Thyroid gland (tissue), 4 donors: ENCODE data around the gene TTC31. TPM values are rescaled to one million over a fixed set of nuclear protein-coding genes. Genes with fewer than 3 reads are reported as not detected.

Experiments used
- DNase-seq, 2 donors: peaks; one replicate each; pipeline ENCODE4 v3.0.0-alpha.2; 2019
- H3K27ac ChIP-seq, 3 donors: fragments of 200-600 bp; sonication (generic); 1 replicate in 2 of 3; 2 replicates in 1 of 3; pipeline ENCODE4 v1.5.1; 2016 to 2019; ENCODE audit warnings: mild to moderate bottlenecking in 1 of 3, moderate library complexity in 1 of 3
- H3K27me3 ChIP-seq: fragments of 200-600 bp; sonication (generic); one replicate; pipeline ENCODE4 v1.5.1; 2019
- H3K36me3 ChIP-seq, 2 donors: fragments of 200-600 bp; sonication (generic); one replicate each; pipeline ENCODE4 v1.5.1; 2016 to 2019
- H3K4me1 ChIP-seq, 2 donors: fragments of 200-600 bp; sonication (generic); one replicate each; pipeline ENCODE4 v1.5.1; 2017 to 2019
- H3K4me3 ChIP-seq, 3 donors: fragments of 200-600 bp; sonication (generic); replicated peaks in 1 of 3; 1 replicate in 2 of 3; 2 replicates in 1 of 3; pipeline ENCODE4 v1.5.1; 2016; ENCODE audit warnings: mild to moderate bottlenecking in 1 of 3
- H3K9me3 ChIP-seq: fragments of 200-600 bp; sonication (generic); one replicate; pipeline ENCODE4 v1.5.1; 2017
- POLR2A ChIP-seq, 2 donors: fragments of 450-650 bp; IDR thresholded peaks; one replicate each; pipeline ENCODE4 v1.6.1; 2017; ENCODE audit warnings: antibody characterized with exemption in 2 of 2, mild to moderate bottlenecking in 2 of 2, moderate library complexity in 1 of 2
- WGBS, 2 donors: methylation state at CpG; one replicate each; pipeline ENCODE4 v1.1.5; 2017; 5-methylcytosine and 5-hydroxymethylcytosine counted together
- intact Hi-C: fragments of 100-400 bp; cut with DNase I; formaldehyde crosslinking; loops from one replicate; pipeline ENCODE4 v1.15.1; 2023
- total RNA-seq, 4 donors: library from RNA; depleted of rRNA; stranded (reverse); fragments of >200 nt; gene quantifications; one replicate each; pipeline ENCODE4 v1.2.3, GENCODE V29; 2016
- TF ChIP-seq, protein P1 (sequence below), 6 experiments: fragments of 200-600 bp in 3 of 6; fragments of 450-650 bp in 3 of 6; sonication (generic) in 3 of 6; IDR thresholded peaks; one replicate each; pipeline ENCODE4 v1.5.1; 2016 to 2019; ENCODE audit warnings: antibody characterized with exemption in 6 of 6, mild to moderate bottlenecking in 2 of 6, inconsistent platforms in 1 of 6, moderate library complexity in 1 of 6

TTC31 gene
- total RNA-seq, 4 donors from 2014 or later, result 18.9 to 38.0 (median 22.4) TPM

DNA sequence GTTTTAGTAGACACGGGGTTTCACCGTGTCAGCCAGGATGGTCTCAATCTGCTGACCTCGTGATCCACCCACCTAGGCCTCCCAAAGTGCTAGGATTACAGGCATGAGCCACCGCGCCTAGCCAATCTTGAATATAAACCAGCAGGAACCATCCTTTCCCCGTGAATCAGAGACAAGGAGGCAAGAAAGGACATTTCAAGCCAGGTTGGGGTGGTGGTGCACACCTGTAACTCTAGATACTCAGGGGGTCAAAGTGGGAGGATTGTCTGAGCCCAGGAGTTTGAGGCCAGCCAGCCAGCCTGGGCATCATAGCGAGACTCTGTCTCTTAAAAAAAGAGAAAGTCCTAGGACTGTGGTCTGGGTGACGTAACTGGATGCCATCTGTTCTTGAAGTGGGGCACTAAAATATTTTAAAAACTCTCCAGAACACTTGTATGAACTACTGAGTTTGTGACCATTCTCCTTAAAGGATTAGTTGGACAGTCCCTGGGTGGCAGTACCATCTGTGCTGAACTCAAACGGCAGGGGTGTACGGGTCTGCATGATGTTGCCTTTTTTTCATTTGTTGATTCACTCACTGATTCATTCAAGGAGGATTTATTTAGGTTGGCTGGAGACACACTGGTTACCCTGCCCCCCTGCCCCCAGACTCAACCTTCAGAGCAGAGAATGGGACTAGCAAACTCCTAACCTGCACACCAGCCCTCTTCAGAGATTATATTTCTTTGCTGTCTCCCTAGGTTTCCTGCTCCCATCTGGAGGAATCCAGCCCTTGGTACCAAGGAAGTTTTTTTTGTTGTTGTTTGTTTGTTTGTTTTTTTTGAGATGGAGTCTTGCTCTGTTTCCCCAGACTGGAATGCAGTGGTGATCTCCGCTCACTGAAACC, 28.5 kb downstream of the TTC31 start:
- 22 to 29% methylated on average over 11 of the region's 11 CpGs for WGBS, 2 donors
- TF ChIP-seq POLR2A (IDR thresholded peaks at IDR 0.05), result no peak
- TF ChIP-seq, protein P1, sequence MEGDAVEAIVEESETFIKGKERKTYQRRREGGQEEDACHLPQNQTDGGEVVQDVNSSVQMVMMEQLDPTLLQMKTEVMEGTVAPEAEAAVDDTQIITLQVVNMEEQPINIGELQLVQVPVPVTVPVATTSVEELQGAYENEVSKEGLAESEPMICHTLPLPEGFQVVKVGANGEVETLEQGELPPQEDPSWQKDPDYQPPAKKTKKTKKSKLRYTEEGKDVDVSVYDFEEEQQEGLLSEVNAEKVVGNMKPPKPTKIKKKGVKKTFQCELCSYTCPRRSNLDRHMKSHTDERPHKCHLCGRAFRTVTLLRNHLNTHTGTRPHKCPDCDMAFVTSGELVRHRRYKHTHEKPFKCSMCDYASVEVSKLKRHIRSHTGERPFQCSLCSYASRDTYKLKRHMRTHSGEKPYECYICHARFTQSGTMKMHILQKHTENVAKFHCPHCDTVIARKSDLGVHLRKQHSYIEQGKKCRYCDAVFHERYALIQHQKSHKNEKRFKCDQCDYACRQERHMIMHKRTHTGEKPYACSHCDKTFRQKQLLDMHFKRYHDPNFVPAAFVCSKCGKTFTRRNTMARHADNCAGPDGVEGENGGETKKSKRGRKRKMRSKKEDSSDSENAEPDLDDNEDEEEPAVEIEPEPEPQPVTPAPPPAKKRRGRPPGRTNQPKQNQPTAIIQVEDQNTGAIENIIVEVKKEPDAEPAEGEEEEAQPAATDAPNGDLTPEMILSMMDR (IDR thresholded peaks at IDR 0.05), result no peak

DNA sequence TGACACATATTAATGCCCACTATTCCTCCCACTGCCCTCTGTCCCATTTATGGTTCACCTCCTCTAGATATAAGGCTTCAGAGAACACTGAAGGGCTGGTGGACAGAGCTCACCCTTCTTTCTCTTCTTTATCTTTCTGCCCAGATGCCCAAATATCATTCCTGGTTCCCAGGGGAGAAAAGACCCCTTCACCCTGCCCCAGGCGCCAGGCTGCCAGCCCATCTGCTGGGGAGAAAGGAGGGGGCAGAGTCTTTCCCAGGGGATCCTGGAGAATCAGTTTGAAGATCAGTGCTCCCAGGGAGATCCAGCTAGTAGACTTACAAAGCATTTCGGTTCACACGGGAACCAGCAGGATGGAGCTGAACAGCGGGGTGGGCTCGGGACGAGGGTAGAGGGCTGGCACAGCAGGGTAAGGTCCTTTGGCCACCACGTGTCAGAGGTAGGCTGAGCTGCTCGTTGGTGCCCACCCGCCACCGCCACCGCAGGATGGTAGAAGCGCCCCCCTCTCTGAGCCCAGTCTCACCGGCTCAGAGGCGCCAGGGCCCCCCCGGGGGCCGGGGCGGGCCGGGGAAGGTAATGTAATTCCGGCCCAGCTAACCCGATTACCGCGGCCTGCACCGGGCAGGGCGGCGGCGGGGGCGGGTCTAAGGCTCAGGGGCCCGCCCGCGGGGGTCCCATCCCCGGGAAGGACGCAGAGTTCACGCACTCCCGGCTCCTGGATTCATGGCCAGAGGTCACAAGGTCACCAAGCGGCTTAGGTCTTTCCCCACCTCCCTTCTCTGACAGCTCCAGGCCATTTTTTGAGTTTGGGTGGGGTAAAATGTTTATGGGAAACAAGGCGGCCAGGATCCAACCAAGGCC, 30.1 kb downstream of the TTC31 start:
- intact Hi-C loops, result no loop called here
- no peak overlapping the region for H3K27ac ChIP-seq
- peaks cover 53% of the 10 kb centered on the region for H3K27me3 ChIP-seq
- H3K9me3 ChIP-seq, result no peaks in the 10 kb centered on the region
- no peak for TF ChIP-seq POLR2A (IDR thresholded peaks at IDR 0.05)
- TF ChIP-seq, protein P1 (IDR thresholded peaks at IDR 0.05), result no peak
- WGBS, 2 donors, result 3 to 5% methylated on average over 8 to 9 of the region's 36 CpGs
- no peak overlapping the region for H3K4me3 ChIP-seq
- no peak for DNase-seq
- peaks cover 7 to 33% of the 10 kb centered on the region in 2 donors for H3K4me1 ChIP-seq
- H3K36me3 ChIP-seq, result no peaks in the 10 kb centered on the region

More for the DNA sequence above, 28.5 kb downstream of the TTC31 start:
- Histone ChIP-seq H3K27me3 (peaks cover 45% of the 10 kb centered on the region), H3K4me1 (peaks cover 12 to 35% of the 10 kb centered on the region in 2 donors), H3K36me3 (no peaks in the 10 kb centered on the region), H3K4me3 (no peak overlapping the region), H3K9me3 (no peaks in the 10 kb centered on the region), H3K27ac (no peak overlapping the region)
- no peak for DNase-seq
- intact Hi-C loops, result no loop called here

DNA sequence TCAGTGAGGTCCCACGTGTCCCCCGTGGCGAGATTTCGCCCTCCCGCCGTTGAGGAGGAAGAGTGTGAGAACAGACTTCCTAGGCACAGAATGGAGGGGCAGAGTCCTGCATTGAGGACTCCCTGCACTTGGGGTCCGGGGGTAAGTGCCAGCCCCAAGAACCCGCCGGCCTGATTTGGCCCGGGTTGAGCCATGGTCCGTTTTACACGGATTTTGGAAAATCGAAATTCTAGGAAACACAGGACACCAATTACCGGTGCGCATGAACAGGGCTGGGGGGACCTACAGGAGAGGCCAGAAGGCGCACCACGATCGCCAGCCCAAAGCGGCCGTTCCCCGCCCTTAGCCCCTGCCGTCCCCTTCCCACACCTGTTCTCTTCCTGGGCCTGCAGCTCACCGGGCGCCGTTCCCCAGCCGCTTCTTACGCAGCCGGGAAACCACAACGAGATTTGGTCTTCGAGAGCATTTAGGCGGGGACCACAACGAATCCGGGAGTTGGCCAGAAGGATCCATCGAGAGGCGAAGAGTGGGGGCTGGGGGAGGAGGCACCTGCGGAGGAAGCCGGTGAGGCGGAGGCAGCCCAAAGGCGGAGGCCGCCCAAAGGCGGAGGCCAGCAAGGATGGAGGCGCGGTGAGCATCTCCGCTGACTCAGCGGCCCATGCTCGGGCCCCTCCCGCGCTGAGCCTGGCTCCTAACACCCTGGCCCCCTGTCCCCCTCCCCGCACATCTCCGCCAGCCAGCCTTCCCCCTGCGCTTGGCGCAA, 30.9 kb downstream of the TTC31 start:
- H3K27me3 ChIP-seq, result peaks cover 53% of the 10 kb centered on the region
- TF ChIP-seq, protein P1 (IDR thresholded peaks at IDR 0.05), result no peak
- no peak for TF ChIP-seq POLR2A (IDR thresholded peaks at IDR 0.05)
- no peaks in the 10 kb centered on the region for H3K36me3 ChIP-seq
- intact Hi-C loops, result no loop called here
- no peak overlapping the region for H3K4me3 ChIP-seq
- H3K4me1 ChIP-seq, result peaks cover 7 to 26% of the 10 kb centered on the region in 2 donors
- no peak for DNase-seq
- WGBS, 2 donors, result 4 to 7% methylated on average over 31 to 38 of the region's 52 CpGs
- no peak overlapping the region for H3K27ac ChIP-seq
- H3K9me3 ChIP-seq, result no peaks in the 10 kb centered on the region

DNA sequence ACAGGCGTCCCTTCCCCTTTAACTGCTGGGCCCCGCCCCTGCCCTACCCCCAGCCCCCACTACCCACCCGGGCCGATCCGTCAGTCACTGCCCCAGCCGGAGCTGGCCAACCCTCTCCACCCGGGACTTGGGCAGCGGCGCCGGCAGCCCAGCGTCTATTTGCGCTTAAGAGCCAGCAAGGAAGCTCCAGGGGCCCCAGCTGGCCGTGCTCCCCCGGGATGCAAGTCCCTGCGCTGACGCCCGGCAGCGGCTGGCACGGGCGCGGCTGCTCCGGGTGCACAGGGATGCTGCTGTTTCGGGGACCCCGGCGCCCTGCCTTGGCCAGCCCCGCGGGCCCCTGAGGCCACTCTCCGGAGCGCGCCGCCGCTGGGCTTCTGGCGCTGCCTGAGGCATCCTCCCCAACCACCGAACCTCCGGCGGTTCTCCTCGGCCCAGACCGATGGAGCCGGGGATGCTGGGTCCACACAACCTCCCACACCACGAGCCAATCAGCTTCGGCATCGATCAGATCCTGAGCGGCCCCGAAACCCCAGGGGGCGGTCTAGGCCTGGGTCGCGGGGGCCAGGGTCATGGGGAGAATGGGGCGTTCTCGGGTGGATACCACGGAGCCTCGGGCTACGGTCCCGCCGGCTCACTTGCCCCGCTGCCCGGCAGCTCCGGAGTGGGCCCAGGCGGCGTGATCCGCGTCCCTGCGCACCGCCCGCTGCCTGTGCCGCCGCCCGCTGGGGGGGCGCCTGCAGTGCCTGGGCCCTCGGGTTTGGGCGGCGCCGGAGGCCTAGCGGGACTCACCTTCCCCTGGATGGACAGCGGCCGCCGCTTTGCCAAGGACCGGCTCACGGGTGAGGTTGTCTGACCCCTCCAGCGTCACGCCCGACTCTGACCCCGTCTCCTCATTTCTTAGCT, 31.7 kb downstream of the TTC31 start, which contains the start of gene TLX2:
Gene TLX2, plus strand, starts transcription at position 83 of the 903 bp plus-strand sequence. Its CDS starts 357 bp downstream, at position 440.
- intact Hi-C loops, result no loop called here
- no peak within 1 kb of the TSS for H3K27ac ChIP-seq
- no peak for DNase-seq
- peaks cover 7 to 26% of the 10 kb centered on the region in 2 donors for H3K4me1 ChIP-seq
- TF ChIP-seq POLR2A (IDR thresholded peaks at IDR 0.05), result no peak
- TF ChIP-seq, protein P1 (IDR thresholded peaks at IDR 0.05), result no peak
- WGBS, 2 donors, result 9% methylated on average over 10 to 19 of the region's 82 CpGs
- H3K36me3 ChIP-seq, result no peaks in the 10 kb centered on the region
- no peak within 1 kb of the TSS for H3K4me3 ChIP-seq
- peaks cover 53% of the 10 kb centered on the region for H3K27me3 ChIP-seq
- H3K9me3 ChIP-seq, result no peaks in the 10 kb centered on the region
